ENCODE measurements around the gene ESYT2. TPM values are rescaled to one million over a fixed set of nuclear protein-coding genes. Genes with fewer than 3 reads are reported as not detected.
A peak's percentile ranks its signal among the peaks of the same experiment; 100 is the strongest.
"Not testable (repeated sequence)": the region's sequence is repeated elsewhere in the genome, so short reads cannot be mapped to it uniquely, and the experiment has no call there.

ESYT2 gene
- total RNA-seq (10 to 100 TPM; 25.4 to 31.8 (median 28.6) TPM), polyA plus RNA-seq (10 to 100 TPM in 1 of 2 donors, 1 to 10 TPM in 1; 8.1 to 15.0 TPM)

GRCh38 chr7:158829342-158830210 lies at the start of gene ESYT2:
ESYT2 (minus strand) TSS chr7:158829509; CDS start chr7:158829418, 91 bp downstream.
- H3K9me3 ChIP-seq: no peaks in the 10 kb centered on the region
- intact Hi-C loops (cut with DNase I): no loop called here
- TF ChIP-seq CTCF (IDR thresholded peaks at IDR 0.05): no peak
- FAIRE-seq (no peak), ATAC-seq (peak; percentile 89 to 95 (median 92)), DNase-seq (peak; percentile 96 to 100 (median 99))
- no peaks in the 10 kb centered on the region for H3K27me3 ChIP-seq
- H3K4me3 ChIP-seq: peak within 1 kb of the TSS; percentile 62 to 95 (median 77)
- peak within 1 kb of the TSS; percentile 98 to 100 (median 98) for H3K27ac ChIP-seq
- 0% methylated on average over 91 to 120 of the region's 120 CpGs for WGBS, 2 donors
- H3K4me1 ChIP-seq: peaks cover 4 to 8% (median 7%) of the 10 kb centered on the region in 3 donors
- H3K36me3 ChIP-seq: no peaks in the 10 kb centered on the region

- ATAC-seq; FAIRE-seq; intact Hi-C loops (cut with DNase I); DNase-seq; H3K9me3 ChIP-seq; H3K4me3 ChIP-seq; H3K36me3 ChIP-seq; H3K4me1 ChIP-seq; H3K27me3 ChIP-seq; H3K27ac ChIP-seq: not testable (repeated sequence)
- 87 to 96% methylated on average over 41 of the region's 41 CpGs for WGBS, 2 donors
Observed at GRCh38 chr7:158878151-158879079, 49.1 kb upstream of the ESYT2 start.

- WGBS, 2 donors: 95 to 99% methylated on average over 23 of the region's 23 CpGs
- no peak overlapping the region for H3K4me3 ChIP-seq
- intact Hi-C loops (cut with DNase I): no loop called here
- no peaks in the 10 kb centered on the region for H3K9me3 ChIP-seq
- DNase-seq: no peak
- ATAC-seq: no peak
- no peaks in the 10 kb centered on the region for H3K4me1 ChIP-seq
- no peak for TF ChIP-seq CTCF (IDR thresholded peaks at IDR 0.05)
- H3K27ac ChIP-seq: no peak overlapping the region
- peaks cover 0 to 2% (median 0%) of the 10 kb centered on the region in 3 donors for H3K36me3 ChIP-seq
- FAIRE-seq: no peak
- H3K27me3 ChIP-seq: no peaks in the 10 kb centered on the region
Observed at GRCh38 chr7:158876984-158877383, 47.7 kb upstream of the ESYT2 start.

- TF ChIP-seq CTCF (IDR thresholded peaks at IDR 0.05): no peak
- no peak overlapping the region for H3K4me3 ChIP-seq
- no peaks in the 10 kb centered on the region for H3K27me3 ChIP-seq
- intact Hi-C loops (cut with DNase I): no loop called here
- DNase-seq (no peak), ATAC-seq (no peak), FAIRE-seq (no peak)
- peaks cover 0 to 14% (median 0%) of the 10 kb centered on the region in 3 donors for H3K36me3 ChIP-seq
- 89 to 91% methylated on average over 9 of the region's 9 CpGs for WGBS, 2 donors
- H3K4me1 ChIP-seq: no peaks in the 10 kb centered on the region
- H3K9me3 ChIP-seq: no peaks in the 10 kb centered on the region
- H3K27ac ChIP-seq: no peak overlapping the region
Observed at GRCh38 chr7:158869876-158870275, 40.6 kb upstream of the ESYT2 start.

- WGBS, 2 donors: 80 to 83% methylated on average over 7 of the region's 7 CpGs
- Histone ChIP-seq H3K9me3 (no peaks in the 10 kb centered on the region), H3K4me1 (no peaks in the 10 kb centered on the region), H3K4me3 (no peak overlapping the region), H3K27ac (no peak overlapping the region), H3K27me3 (no peaks in the 10 kb centered on the region), H3K36me3 (peaks cover 0 to 14% (median 0%) of the 10 kb centered on the region in 3 donors)
- intact Hi-C loops (cut with DNase I): no loop called here
- FAIRE-seq (no peak), DNase-seq (no peak), ATAC-seq (no peak)
- TF ChIP-seq CTCF (IDR thresholded peaks at IDR 0.05): no peak
Observed at GRCh38 chr7:158868764-158869410, 39.6 kb upstream of the ESYT2 start.

All from pancreas (tissue), 10 donors.